Left renal pelvis (tissue), 4 donors: ENCODE measurements around the gene OR10A3. TPM values are rescaled to one million over a fixed set of nuclear protein-coding genes. Genes with fewer than 3 reads are reported as not detected.

Source experiments
- DNase-seq, 4 donors: peaks; one replicate each; pipeline ENCODE4 v3.0.0-alpha.2; 2013; ENCODE audit warnings: low read depth in 4 of 4, low spot score in 3 of 4
- polyA plus RNA-seq, 4 donors: library from polyadenylated mRNA; unstranded; fragments of 120-200 nt; gene quantifications; one replicate each; pipeline ENCODE4 v1.2.1, GENCODE V29; 2013; ENCODE audit not compliant: insufficient read length in 4 of 4

Gene OR10A3
- polyA plus RNA-seq, 4 donors: 0.10 to 0.13 TPM; not detected in 2

- DNase-seq: no peak
Measured at GRCh38 chr11:7941146-7941545, 362 bp downstream of the OR10A3 start.

GRCh38 chr11:7936615-7937014 is 4.9 kb downstream of the OR10A3 start:
- no peak for DNase-seq

GRCh38 chr11:7931168-7931567 is 10.3 kb downstream of the OR10A3 start, which contains the start of gene OR10A6:
OR10A6 (minus strand) TSS chr11:7931268; CDS start chr11:7928662, 2,606 bp downstream.
- no peak for DNase-seq

GRCh38 chr11:7927635-7928034 is 13.9 kb downstream of the OR10A3 start:
- no peak for DNase-seq

DNA sequence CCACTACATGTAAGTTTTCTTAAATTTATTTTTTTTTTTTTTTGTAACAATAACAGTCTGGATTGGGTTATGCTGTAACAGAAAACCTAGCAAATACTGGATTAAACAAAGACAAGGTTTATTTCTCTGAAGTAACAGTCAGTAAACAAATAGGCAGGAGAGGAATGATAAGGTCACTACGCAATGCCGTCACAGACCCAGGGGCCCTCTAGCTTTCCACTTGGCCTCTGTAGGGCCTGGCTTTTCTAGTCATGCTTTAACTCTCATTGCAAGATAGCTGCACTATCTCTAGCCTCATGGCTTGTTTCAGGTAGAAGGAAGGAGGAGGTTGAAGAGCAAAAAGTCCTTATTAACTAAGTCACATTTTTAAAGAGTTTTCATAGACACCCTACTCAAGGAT is 17.0 kb downstream of the OR10A3 start:
- no peak for DNase-seq

GRCh38 chr11:7918141-7918540 is 23.4 kb downstream of the OR10A3 start:
- DNase-seq: no peak

DNA sequence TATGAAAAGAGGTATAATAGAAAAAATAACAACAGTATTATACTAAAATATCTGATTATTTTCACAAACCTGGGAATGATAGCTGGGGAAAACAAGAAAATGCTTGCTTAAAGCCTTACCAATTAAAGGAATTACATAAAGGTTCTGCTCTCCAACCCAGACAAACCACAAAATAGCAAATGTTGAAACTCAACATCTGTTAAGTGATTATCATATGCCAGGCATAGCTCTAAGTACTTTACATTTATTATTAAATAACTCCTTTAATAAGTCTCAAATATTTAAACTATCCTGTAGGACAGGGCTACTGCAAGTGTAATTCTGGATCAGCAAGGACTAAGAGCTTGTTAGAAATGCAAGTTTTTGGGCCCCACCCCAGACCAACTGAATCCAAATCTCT is 30.5 kb downstream of the OR10A3 start:
- no peak for DNase-seq

GRCh38 chr11:7910286-7910788 is 31.2 kb downstream of the OR10A3 start:
- no peak for DNase-seq

DNA sequence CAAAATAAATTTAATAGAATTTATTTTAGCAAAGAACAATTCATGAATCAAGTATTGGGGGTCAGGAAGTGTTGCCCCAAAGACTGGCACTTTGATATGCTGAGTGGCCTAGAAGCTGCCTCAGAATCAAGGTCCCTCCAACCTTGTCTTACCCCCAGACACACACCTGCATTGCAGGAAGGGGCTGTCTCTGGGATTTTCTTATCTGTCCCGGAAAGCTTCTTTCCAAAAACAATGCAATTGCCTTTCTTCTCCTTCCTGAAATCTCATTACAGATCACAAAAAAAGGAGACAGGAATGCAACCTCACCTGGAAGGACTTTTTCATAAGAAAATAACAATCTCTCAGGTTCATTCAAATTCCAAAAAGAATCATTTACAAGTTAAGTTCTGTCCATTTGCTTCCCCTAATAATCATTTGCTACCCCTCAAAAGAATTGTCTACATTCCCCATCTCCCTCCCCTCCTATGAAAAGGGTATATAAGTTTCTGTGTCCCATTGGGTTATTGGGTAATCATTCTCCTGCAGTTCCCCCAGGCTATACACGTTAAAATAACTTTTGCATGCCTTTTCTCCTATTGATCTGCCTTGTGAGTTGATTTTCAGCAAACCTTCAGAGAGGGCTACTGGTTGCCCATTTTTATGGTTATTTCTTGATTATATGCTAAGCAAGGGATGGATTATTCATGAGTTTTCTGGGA is 31.8 kb downstream of the OR10A3 start:
- no peak for DNase-seq

GRCh38 chr11:7907121-7907520 is 34.4 kb downstream of the OR10A3 start:
- DNase-seq: no peak

- no peak for DNase-seq
Measured at GRCh38 chr11:7906481-7906880, 35.0 kb downstream of the OR10A3 start.

GRCh38 chr11:7905961-7906429 is 35.5 kb downstream of the OR10A3 start:
- DNase-seq: no peak

DNA sequence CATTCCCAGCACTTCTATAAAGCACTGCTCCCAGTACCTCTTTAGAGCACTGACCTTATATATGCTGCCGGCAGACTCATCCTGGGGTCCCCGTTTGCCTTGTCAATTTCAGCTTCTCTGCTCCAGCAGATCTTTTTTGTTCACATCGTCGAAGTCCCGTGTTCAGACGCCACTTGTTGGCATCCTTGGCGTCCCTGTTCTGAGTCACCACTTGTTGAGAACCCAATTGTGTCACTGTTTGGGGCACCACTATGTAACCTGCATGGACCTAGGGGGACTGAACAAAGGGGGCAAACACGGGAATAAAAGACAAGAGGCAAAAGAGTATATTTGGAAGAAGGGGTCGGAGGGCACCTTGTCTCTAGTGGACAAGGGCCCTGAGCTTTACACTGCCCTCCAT is 36.0 kb downstream of the OR10A3 start:
- no peak for DNase-seq

DNA sequence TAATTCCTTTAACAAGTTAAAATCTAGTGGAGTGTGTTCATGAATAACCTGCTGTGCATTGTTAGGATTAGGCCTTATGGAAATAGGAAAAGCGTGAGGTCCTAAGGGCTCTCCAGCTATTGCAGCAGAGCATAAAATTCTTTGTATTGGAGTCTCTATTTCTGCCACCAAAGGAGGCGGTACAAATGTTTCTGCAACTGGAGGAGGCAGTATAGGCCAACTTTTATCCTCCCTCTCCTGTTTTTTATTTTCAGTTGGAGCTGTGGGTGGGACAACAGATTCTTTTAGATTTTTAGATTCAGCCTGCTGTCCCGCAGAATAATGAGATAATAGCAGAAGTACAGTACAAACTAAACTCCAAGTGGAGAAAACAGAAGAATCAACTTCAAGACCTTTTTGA is 36.6 kb downstream of the OR10A3 start:
- no peak for DNase-seq

DNA sequence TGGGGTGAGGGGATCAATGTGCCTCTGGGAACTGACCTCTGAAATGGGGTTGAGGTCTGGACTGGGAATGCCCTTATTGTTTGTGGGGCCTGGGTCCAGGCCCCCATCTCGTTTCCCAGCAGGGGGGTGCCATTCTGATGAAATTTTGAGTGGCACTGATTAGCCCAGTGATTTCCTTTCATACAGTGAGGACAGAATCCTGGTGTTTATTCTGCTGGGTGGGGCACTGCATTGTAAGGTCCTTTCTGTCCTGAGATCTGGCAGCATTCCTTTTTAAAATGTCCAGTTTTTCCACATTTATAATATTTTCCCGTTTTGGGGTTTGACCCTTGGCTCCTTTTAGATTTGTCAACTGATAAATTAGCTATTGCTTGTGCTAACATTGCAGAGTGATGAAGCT is 37.6 kb downstream of the OR10A3 start:
- DNase-seq: no peak

GRCh38 chr11:7901319-7901854 is 40.1 kb downstream of the OR10A3 start:
- DNase-seq: no peak

- no peak for DNase-seq
Measured at GRCh38 chr11:7900686-7901085, 40.8 kb downstream of the OR10A3 start.

DNA sequence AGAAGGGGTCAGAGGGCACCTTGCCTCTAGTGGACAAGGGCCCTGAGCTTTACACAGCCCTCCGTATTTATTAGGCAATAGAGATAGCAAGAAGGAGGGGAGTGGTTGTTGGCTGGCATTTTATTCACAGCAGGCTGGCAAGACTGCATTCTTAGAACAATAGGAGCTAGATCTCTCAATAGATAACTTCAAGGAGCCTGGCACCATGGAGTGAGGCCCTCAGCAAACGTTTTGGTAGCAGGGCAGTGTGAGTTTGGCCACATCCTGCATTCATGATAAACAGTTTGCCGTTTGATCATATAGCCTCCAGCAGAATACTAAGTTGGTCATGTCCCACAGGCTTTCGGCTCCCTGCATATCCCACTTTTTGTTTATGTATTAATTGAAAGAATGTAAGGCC is 42.1 kb downstream of the OR10A3 start:
- no peak for DNase-seq

GRCh38 chr11:7898666-7899283 is 42.7 kb downstream of the OR10A3 start:
- no peak for DNase-seq

DNA sequence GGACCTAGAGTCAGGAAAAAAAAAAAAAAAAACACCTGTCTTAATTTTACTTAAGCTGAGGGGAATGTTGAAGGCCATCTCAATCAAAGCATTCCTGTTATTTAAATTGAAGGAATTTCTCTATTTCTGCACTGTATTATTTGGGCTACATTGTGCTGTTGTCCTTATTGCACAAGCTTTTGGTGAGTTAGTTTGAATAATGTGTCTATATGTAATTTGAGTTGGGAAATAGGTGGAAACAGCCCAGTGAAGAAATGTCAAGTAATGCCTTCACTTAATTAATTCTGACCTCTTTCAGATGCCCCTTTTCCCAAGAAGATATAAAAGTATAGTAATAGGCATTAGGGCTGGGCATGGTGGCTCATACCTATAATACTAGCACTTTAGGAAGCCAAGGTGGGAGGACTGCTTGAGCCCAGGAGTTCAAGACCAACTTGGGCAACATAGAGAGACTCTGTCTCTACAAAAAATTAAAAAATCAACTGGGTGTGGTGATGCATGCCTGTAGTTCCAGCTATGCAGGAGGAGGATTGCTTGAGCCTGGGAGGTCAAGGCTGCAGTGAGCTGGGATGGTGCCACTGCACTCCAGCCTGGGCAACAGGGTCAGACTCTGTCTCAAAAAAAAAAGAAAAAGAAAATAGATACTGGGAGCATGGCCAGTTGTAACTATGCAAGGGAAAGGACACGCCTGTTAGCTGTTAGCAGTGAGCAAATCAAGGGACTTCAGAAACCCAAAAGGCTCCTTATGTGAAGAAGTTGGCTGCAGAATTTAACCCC is 45.3 kb downstream of the OR10A3 start:
- no peak for DNase-seq

- no peak for DNase-seq
Measured at GRCh38 chr11:7894251-7894650, 47.3 kb downstream of the OR10A3 start.
